Fibroblast of peridontal ligament (primary cell): Measurements from ENCODE around the gene AGAP3.
A peak's percentile ranks its signal among the peaks of the same experiment; 100 is the strongest.

ENCODE experiments used
- DNase-seq: peaks from one replicate; pipeline ENCODE4 v3.0.0-alpha.2; 2010; ENCODE audit errors: extremely low read depth

The AGAP3 gene

GRCh38 chr7:151109094-151110048, 23.1 kb downstream of the AGAP3 start:
- DNase-seq = no peak

- no peak for DNase-seq
Measured at GRCh38 chr7:151110236-151110940, 24.1 kb downstream of the AGAP3 start.

- peak; percentile 68 for DNase-seq
Measured at GRCh38 chr7:151110941-151111645, 24.8 kb downstream of the AGAP3 start.

- DNase-seq = peak; percentile 71
Measured at GRCh38 chr7:151113344-151114150, 27.3 kb downstream of the AGAP3 start.

- no peak for DNase-seq
Measured at GRCh38 chr7:151114151-151115090, 28.1 kb downstream of the AGAP3 start.

GRCh38 chr7:151115121-151115835, 29.0 kb downstream of the AGAP3 start:
- no peak for DNase-seq

GRCh38 chr7:151115836-151116418, 29.7 kb downstream of the AGAP3 start:
- no peak for DNase-seq

- DNase-seq = no peak
Measured at GRCh38 chr7:151116603-151117440, 30.5 kb downstream of the AGAP3 start.

GRCh38 chr7:151117565-151117964, 31.3 kb downstream of the AGAP3 start:
- no peak for DNase-seq

GRCh38 chr7:151118108-151119054, 32.1 kb downstream of the AGAP3 start:
- no peak for DNase-seq

GRCh38 chr7:151119055-151119415, 32.8 kb downstream of the AGAP3 start:
- DNase-seq = no peak

- DNase-seq = no peak
Measured at GRCh38 chr7:151119902-151120301, 33.6 kb downstream of the AGAP3 start.

GRCh38 chr7:151120896-151121295, 34.6 kb downstream of the AGAP3 start:
- DNase-seq = no peak

- DNase-seq = no peak
Measured at GRCh38 chr7:151121380-151122170, 35.3 kb downstream of the AGAP3 start.

GRCh38 chr7:151122276-151122675, 36.0 kb downstream of the AGAP3 start:
- no peak for DNase-seq

GRCh38 chr7:151122796-151123157, 36.5 kb downstream of the AGAP3 start:
- DNase-seq = no peak
